Suprapubic skin (tissue), 4 donors: ENCODE results near the gene SPAG16.

Experiments used
- EP300 ChIP-seq: sonication (generic); formaldehyde crosslinking; IDR thresholded peaks from one replicate; pipeline ENCODE4 v1.6.1; 2017; ENCODE audit warnings: antibody characterized with exemption
- POLR2AphosphoS5 ChIP-seq, 3 donors: sonication (generic); formaldehyde crosslinking; IDR thresholded peaks; one replicate each; pipeline ENCODE4 v1.6.1; 2017; ENCODE audit warnings: antibody characterized with exemption in 3 of 3
- TF ChIP-seq, protein P1 (sequence below), 2 donors: fragments of 200-600 bp in 1 of 2; fragments of 450-650 bp in 1 of 2; sonication (generic) in 1 of 2; IDR thresholded peaks; one replicate each; pipeline ENCODE4 v1.5.1; 2016 to 2019; ENCODE audit warnings: antibody characterized with exemption in 2 of 2, mild to moderate bottlenecking in 1 of 2, moderate library complexity in 1 of 2

- TF ChIP-seq EP300, result no peak
- no peak for TF ChIP-seq POLR2AphosphoS5 (IDR thresholded peaks at IDR 0.05)
- TF ChIP-seq, protein P1, sequence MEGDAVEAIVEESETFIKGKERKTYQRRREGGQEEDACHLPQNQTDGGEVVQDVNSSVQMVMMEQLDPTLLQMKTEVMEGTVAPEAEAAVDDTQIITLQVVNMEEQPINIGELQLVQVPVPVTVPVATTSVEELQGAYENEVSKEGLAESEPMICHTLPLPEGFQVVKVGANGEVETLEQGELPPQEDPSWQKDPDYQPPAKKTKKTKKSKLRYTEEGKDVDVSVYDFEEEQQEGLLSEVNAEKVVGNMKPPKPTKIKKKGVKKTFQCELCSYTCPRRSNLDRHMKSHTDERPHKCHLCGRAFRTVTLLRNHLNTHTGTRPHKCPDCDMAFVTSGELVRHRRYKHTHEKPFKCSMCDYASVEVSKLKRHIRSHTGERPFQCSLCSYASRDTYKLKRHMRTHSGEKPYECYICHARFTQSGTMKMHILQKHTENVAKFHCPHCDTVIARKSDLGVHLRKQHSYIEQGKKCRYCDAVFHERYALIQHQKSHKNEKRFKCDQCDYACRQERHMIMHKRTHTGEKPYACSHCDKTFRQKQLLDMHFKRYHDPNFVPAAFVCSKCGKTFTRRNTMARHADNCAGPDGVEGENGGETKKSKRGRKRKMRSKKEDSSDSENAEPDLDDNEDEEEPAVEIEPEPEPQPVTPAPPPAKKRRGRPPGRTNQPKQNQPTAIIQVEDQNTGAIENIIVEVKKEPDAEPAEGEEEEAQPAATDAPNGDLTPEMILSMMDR (IDR thresholded peaks at IDR 0.05), result no peak
These were observed 467.2 kb downstream of the SPAG16 start for GRCh38 chr2:213751446-213751845.
